Endothelial cell of hepatic sinusoid (primary cell): Measurements from ENCODE around the gene ATP1A3.
"Not testable (repeated sequence)": the region's sequence is repeated elsewhere in the genome, so short reads cannot be mapped to it uniquely, and the experiment has no call there.

Experiments
- in situ Hi-C: cut with HindIII; loops from 2 replicates; pipeline ENCODE4 v1.10.0; 2017; ENCODE audit warnings: low sequenced_read_pairs

Gene ATP1A3

DNA sequence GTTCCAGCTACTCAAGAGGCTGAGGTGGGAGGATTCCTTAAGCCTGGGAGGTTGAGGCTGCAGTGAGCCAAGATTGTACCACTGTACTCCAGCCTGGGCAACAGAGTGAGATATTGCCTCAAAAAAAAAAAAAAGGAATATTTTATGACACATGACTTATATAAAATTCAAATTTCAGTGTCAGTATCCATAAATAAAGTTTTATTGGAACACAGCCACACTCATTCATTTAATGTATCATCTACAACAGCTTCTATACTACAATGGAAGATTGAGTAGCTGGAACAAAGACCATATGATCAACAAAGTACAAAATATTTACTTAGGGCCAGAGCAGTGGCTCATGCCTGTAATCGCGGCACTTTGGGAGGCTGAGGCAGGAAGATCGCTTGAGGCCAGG is 18.7 kb upstream of the ATP1A3 start:
- in situ Hi-C loops, result not testable (repeated sequence)

DNA sequence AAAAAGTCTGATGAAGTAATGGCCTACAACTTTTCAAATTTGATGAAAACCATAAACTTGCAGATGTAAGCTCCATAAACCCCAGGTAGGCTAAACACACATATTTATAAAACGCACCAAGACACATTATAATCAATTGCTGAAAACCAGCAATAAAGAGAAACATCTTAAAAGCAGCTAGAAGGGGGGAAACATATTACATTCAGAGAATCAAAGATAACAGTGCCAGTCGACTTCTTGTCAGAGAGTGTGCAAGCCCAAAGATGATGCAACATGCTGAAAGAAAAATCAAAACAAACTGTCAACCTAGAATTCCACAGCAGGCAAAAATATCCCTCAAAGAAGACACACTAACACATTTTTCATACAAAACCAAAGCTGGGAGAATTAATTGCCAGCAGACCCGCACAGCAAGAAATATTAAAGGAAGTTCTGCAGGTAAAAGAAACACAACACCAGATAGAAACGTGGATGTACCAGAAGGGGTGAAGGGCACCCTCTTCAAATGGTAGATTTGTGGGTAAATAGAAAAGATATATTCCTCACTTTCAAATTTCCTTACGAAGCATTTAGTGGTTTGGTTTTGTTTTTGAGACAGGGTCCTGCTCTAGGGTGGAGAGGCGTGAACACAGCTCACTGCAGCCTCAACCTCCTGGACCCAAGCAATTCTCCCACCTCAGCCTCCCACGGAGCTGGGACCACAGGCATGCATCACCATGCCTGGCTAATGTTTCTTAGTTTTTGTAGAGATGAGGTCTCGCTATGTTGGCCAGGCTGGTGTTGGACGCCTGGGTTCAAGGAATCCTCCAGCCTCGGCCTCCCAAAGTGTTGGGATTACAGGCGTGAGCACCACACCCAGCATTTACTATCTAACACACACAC is 16.5 kb upstream of the ATP1A3 start:
- in situ Hi-C loops, result no loop called here

DNA sequence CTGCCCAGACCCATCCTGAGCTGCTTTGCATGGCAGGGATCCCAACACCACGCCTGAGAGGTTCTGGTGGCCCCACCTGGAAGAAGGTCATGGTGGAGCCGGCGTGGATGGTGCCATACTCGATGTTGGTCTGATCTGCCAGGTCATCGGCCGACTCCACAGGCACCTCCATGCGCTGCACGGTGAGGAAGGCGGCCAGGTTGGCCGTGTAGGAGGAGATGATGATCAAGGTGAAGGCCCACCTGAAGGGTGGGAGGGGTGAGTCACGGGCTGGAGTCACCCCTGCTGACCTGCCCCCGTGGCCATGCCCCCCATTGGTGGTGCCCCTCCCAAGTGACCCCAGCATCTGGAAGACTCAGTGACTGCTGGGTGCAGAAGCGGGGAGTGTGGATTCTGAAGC is 12.5 kb upstream of the ATP1A3 start:
- in situ Hi-C loops, result loop anchor here (10.0 kb wide), 1 partner anchor 358 kb away; no protein-coding TSS in a partner anchor

DNA sequence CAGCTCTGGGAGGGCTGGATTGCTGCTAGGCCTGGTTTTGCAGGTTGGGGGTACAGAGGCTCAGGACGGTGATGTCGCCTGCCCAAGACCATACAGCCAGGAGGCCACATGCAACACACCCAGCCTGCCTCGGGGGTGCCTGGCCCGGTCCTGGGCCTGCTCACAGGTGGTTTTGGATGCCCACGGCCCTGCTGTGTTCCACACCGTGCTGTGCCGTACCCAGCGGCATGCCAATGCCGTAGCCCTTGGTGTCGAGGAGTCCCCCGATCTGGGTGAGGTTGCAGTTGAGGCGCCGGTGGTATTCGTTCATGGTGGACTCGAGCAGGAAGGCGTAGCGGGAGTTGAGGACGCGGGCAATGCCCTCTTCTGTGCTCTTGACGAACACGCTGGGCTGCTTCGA is 11.5 kb upstream of the ATP1A3 start:
- in situ Hi-C loops, result loop anchor here (10.0 kb wide), 1 partner anchor 359 kb away; no protein-coding TSS in a partner anchor

DNA sequence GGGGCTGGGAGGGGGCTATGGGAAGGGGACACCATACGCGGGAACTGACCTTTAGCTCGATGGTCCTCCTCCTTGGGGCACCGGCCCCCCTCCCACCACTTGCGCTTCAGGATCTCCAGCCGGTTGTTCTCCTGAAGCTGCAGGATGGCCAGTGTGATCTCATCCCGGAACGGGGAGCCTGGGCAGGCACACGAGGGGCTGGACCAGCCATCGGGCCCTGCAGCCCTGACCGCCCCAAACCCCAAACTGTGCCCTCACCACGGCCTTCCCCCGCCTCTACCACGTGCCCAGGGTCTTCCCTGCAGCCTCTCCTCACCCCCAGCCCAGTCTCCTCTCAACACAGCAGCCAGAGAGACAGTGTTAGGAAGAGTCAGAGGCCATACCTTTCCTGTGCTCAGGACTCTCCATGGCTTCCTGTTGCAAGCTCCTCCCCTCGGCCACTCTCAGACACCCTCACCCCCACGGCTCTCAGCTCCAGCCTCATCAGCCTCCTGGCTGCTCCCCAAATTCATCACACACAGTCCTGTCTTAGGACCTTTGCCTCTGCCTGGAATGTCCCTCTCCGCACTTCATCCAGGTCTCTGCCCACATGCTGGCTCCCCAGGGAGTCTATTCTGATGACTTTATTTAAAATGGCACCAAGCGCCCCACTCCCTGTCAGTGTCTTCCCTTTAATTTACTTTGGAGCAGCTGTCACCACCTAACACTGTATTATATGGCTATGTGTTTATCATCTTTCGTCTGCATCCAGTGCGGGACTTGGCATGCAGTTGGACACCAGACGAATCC is 9.7 kb upstream of the ATP1A3 start:
- in situ Hi-C loops, result loop anchor here (10.0 kb wide), 1 partner anchor 361 kb away; no protein-coding TSS in a partner anchor

DNA sequence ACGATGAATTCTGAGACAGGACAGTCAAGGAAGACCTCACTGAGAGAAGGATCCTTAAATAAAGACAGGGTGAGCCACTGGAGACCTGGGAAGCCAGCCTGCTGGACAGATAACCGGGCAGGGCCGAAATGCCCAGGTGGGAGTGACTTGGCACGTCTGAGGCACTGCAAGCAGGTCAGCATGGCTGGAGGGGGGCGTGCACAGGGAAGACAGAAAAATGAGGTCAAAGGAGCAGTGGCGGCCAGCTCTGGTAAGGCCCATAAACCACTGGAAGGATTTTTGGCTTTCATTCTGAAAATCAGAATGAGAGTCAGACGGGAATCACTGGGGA is 5.8 kb upstream of the ATP1A3 start:
- in situ Hi-C loops, result loop anchor here (10.0 kb wide), 1 partner anchor 365 kb away; no protein-coding TSS in a partner anchor

DNA sequence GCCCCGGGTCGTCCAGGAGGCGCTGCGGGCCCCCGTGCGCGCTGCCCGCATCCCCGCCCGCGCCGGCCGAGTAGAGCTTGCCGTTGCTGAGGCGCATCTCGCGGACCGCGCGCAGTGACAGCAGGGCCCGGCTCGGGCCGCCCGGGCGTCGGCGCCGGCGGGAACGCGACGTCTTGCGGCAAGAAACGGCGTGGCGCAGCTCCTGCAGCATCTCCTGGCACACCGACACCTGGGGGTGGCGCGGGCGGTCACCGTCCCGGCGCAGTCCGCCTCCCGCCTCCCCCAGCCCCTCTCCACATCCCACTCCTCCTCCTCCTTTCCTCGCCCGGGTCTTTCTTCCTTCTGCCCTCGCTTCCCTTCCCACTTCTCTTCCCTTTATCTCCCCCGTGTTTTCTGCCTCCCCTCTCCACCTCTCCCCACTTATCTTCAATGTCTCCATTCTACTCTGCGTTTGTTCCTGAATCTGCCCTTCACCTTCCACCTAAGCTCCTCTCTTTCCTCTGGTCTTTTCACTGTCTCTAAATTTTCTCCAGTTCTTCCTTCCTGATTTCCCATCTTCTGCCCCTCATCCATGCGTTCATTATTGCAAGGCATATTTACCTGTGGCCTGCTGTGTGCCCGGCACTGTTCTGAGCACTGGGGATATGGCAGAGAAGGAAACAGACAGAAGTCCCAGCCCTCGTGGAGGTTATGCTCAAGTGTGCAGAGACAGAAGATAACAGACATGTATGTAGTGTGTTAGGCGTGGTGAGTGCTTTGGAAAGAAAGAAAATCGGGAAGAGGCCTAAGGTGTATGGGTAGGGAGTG is 5.2 kb upstream of the ATP1A3 start:
- in situ Hi-C loops, result no loop called here

DNA sequence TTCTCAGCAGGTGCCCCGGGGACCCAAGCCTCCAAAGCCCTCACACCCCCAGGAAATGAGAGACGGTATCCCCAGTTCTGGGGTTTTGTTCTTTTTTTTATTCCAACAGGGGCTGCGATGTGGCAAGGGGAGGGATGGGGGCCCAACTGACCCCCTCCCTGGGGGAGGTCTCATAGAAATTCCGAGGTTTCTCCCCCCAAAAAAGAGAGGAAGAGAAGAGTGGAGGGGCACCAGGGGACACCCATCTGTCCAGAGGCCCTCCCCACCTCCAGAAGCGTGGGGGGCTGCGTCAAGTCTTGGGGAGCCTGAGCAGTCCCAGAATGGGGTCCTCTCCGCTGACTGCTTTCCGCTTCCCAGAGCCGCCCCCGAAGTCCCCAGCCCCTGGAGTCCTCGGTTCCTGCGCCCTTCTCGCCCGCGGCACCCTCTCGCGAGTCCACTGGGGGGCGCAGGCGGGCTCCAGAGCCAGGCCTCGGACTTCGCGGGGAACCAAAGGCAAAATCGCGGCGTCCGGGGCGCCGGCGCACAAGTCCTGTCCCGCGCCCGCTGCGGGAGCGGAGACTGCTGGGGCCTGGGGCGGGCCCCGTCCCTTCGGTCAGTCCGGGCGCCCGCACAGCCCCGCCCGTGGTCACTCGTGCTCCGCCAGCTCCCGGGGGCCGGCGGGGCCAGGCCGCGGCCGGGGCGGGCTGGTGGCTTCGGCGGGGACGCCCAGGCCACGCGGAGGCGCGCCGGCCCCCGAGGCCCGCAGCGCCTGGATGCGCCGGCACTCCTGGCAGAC is 4.4 kb upstream of the ATP1A3 start:
- in situ Hi-C loops, result no loop called here

DNA sequence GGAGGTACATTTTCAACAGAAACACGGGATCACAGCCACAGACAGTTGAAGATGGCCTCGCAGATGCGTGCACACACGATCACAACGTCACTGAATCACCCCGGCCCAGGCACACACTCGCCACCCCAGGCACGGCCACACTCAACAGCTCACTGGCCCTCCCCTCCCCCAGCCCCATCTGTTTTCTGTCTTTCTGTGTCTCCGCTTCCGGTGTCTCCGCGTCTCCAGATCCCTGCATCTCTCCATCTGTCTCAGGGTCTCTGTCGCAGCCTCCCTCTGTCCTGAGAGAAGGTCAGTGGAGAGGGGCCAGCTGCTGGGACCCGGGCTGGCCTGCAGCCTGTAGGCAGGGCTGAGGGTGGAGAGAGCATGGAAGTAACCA is 3.8 kb upstream of the ATP1A3 start:
- in situ Hi-C loops, result no loop called here

DNA sequence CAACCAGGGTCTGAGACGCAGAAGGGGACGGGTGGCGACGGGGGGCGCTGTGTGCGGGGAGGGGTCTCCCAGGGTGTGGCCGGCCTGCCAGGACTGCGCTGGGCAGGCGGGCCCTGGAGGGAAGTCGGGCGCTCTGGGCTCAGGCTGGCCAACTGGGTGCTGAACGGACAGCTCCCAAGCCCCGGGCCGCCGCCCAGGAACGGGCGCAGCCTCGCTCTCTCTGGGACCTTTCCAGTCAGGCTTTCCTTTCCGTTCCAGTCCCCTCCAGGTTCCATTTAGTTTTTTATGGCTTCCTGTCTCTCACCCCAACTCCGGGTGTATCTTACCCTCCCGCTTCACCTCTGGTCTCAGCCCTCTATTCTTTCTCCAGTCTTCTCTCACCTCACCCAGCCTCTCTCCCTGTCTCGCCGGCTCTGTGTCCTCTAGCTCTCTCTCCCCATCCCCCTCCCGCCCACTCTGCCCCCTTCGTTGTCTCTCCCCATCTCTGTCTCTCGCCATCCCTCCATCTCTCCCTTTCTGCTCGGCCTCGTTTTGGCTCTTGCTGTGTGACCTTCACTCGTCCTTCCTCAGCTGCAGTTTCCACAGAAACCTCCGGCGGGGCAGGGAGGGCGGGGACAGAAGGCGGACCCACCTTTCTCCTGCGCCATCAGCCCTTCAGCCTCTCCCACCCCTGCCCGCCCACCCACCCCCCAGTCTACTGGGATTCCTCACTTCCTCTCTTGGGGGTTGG is 3.3 kb upstream of the ATP1A3 start:
- in situ Hi-C loops, result no loop called here

DNA sequence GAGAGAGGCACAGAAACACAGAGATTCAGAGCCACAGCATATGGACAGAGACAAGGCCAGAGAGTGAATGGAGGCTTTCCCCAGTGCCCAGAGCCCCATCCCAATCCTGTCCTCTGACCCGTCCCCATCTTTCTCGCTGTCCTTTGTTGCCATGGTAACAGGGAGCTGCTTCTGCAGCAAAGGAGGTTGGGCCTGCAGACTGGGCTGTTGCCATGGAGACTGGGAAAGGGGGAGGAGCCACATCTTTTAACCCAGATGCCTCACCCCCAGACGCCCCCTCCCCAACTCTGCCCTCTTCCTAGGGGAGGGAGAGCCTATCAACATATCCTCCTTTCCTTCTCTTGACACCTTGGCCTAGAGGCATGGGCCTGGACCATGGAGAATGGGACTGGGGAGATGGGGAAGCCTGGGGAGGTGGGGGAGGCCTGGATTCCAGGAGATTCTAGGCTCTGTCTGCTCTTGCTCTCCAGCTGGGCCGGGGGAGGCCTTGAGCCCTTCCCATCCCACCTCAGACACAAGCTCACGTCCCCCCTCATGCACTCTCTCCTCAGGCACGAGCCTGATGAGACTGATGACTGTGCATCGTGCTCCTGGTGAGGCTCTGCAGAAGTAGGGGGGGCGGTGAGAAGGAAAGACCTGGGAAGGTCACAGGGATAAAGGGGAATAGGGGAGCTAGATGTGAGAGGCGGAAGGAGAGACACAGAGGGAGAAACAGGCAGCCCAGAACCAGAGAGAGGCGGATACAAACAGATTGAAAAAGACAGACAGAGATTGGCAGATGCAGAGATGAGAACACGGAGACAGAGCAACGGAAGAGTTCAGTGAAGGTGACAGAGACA is 2.1 kb upstream of the ATP1A3 start:
- in situ Hi-C loops, result no loop called here

DNA sequence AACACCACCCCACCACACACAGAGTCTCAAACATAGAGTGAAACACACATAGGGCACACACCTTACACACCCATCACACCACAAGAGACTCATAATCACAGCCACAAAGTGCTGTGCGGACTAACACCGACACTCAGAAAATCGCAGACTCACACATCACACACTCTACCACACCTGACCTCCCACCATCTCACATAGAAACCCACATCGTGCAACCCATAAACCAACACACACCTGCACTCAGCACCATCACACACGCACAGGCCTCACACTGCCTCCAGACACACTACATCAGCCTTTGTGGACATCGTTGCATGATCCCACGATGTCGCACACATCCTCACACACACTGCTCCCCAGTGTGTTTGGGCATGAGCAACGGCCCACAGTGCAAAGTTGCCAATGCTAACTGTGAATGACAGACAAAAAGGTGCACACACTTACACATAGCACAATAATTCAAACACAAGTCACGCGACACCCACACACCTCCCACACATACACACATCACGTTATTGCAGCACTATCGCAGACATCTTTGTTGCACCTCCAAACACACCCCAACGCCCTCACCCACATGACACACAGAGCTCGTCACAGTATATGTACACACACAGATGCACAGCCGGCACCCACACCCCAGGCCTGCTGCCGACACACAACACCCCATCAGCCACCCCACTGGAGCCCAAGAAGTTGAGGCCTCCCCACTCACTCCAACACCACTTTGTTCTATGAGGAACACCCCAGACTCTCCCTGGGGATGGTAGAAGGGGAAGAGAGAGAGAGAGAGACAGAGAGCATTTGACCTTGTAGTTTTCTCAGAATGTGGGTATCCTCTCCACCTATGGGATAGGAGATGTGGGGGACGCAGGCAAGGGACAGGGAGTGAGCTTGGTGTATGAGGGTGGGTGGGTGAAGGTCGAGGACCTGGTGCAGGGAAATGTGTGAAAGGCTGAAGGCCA is 1.2 kb upstream of the ATP1A3 start:
- in situ Hi-C loops, result no loop called here

DNA sequence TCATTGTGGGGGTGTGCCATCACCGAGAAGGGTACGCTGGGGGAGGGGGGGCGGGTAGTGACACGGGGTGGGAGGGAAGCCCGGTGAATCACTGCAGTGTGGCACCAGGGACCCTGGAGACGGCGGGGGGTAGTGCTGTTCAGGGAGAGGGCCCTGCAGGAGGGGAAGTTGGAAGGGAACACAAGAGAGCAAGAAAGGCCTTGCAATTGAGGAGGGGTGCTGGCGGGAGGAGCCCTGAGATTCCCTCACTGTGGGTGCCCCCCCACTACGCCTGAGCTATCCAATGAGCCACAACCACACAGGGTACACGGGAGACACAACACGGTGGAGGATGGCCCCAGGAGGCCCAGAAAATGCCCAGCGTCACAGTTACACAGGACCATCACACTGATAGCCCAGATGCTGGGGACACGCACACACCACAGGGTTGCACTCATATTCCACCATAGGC is 516 bp upstream of the ATP1A3 start:
- in situ Hi-C loops, result no loop called here

DNA sequence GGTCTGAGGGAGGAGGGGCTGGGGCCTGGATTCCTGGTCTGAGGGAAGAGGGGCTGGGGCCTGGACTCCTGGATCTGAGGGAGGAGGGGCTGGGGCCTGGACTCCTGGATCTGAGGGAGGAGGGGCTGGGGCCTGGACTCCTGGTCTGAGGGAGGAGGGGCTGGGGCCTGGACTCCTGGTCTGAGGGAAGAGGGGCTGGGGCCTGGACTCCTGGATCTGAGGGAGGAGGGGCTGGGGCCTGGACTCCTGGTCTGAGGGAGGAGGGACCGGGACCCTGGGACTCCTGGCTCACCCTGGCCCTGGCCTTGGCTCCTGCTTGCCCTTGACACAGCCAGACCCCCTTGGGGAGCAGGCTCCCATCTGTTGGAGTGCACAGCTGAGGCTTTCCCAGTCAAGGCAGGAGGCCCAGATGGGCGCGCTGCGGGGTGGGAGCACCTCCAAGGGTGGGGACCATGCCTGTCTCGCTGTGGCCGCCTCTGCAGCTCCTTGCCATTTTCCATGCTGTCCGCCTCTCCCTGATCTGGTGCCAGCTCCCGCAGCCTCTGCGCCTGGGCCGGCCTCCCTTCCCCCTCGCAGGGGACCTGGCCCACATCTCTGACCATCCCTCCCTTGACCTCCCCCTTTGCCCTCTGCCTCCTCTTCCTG is 2.0 kb downstream of the ATP1A3 start:
- in situ Hi-C loops, result not testable (repeated sequence)

DNA sequence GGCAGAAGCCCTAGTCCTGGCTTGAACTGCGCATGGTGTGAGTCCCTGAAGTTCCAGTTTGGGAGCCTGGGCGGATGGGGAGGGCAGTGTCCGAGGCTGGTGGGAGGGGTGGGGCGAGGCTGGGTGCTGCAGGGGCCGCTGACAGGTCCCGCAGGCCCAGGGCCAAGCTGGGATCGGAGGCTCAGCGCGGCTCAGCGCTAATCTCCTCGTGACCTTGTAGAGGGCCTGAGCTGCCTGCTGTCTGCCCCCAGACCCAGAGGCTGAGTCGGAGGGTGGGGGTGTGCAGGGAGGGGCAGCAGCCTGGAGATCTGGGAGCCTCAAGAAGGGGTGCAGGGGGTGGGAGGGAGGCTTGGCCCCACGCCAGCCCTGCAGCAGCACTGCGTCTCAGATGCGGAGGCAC is 3.0 kb downstream of the ATP1A3 start:
- in situ Hi-C loops, result no loop called here

DNA sequence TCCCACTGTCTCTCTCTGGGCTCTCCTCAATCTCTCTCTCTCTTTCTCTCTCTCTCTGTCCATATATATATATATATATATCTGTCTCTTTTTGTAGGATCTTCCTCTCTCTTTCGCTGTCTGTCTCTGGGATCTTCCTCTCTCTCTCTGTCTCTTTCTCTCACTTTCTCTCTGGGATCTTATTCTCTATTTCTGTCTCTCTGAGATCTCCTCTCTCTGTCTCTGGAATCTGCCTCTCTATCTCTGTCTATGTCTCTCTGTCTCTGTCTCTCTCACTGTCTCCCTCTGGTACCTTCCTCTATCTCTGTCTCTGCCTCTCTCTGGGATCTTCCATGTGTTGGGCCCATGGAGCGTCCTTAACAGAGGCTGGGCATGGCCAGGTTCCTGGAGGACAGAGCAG is 3.4 kb downstream of the ATP1A3 start:
- in situ Hi-C loops, result no loop called here

DNA sequence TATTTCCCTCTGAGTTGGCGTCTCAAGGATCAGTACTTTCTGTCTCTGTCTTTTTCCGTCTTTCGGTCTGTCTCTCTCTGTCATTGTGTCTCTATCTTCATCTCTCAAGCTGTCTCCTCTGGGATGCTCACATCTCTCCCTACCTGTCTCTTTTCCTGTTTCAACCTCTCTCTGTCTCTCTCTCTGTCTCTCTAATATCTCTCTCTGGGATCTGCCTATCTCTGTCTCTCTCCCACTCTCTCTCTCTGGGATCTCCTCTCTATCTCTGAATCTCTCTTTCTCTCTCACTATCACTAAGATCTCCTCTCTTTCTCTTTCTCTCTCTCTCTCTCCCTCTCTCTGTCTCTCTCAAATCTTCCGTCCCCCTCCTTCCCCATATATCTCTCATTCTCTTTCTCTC is 4.0 kb downstream of the ATP1A3 start:
- in situ Hi-C loops, result no loop called here
